BJ (cell line): ENCODE results near the gene PDE8B. TPM values are rescaled to one million over a fixed set of nuclear protein-coding genes. Genes with fewer than 3 reads are reported as not detected.
A peak's percentile ranks its signal among the peaks of the same experiment; 100 is the strongest.

Source experiments
- CTCF ChIA-PET: fragments of 350-600 bp; formaldehyde crosslinking; extraction: SDS; loops from one replicate; lab custom pipeline; 2021; ENCODE audit warnings: antibody characterized with exemption, inconsistent platforms; lab: Yijun Ruan, JAX
- POLR2A ChIA-PET: fragments of 300-600 bp; sonication (Branson Sonifier 250); formaldehyde crosslinking; extraction: SDS; loops from one replicate; lab custom pipeline; 2021; ENCODE audit warnings: antibody characterized with exemption; lab: Charles Lee
- DNase-seq: peaks from one replicate; pipeline ENCODE4 v3.0.0-alpha.2; 2011; ENCODE audit warnings: low read depth
- H3K27me3 ChIP-seq: 2 replicates; pipeline ENCODE4 v1.6.0; 2011; ENCODE audit warnings: low read length; ENCODE audit not compliant: control insufficient read depth, insufficient read depth
- H3K36me3 ChIP-seq: 2 replicates; pipeline ENCODE4 v1.5.1; 2011; ENCODE audit warnings: low read length; ENCODE audit not compliant: control insufficient read depth, insufficient read depth
- H3K4me3 ChIP-seq: 2 replicates; pipeline ENCODE4 v1.5.1; 2011; ENCODE audit warnings: low read depth, mild to moderate bottlenecking, control low read depth, low read length
- CTCF ChIP-seq: IDR thresholded peaks from 2 replicates; pipeline ENCODE4 v1.5.1; 2011; ENCODE audit warnings: low read depth, mild to moderate bottlenecking, control low read depth, inconsistent platforms, low read length, moderate library complexity; ENCODE audit not compliant: insufficient read depth
- polyA plus RNA-seq: library from polyadenylated mRNA; depleted of rRNA; stranded (reverse); fragments of >200 nt; gene quantifications from 2 replicates; pipeline ENCODE4 v1.2.3, GENCODE V29; 2011

PDE8B gene
- polyA plus RNA-seq, 1 experiment = 2.2 TPM

GRCh38 chr5:77398896-77399295 lies 188.4 kb downstream of the PDE8B start:
- no peak for TF ChIP-seq CTCF
- ChIA-PET POLR2A (no interaction called here), CTCF (no interaction called here)
- no peak for DNase-seq
- Histone ChIP-seq H3K27me3 (no peaks in the 10 kb centered on the region), H3K4me3 (no peak overlapping the region), H3K36me3 (no peaks in the 10 kb centered on the region)

- Histone ChIP-seq H3K36me3 (no peaks in the 10 kb centered on the region), H3K4me3 (no peak overlapping the region), H3K27me3 (no peaks in the 10 kb centered on the region)
- no peak for TF ChIP-seq CTCF
- DNase-seq = peak; percentile 72
- POLR2A ChIA-PET = interaction anchor here (0.6 kb wide), 3 partner anchors 23 to 603 kb away, joined by 3 to 5 read pairs (median 5); no protein-coding TSS in a partner anchor
- CTCF ChIA-PET = interaction anchor here (1.2 kb wide), 1 partner anchor 12 kb away, joined by 4 read pairs; no protein-coding TSS in a partner anchor
These were observed 190.2 kb downstream of the PDE8B start for GRCh38 chr5:77400645-77401044.

- DNase-seq = no peak
- peaks cover 2% of the 10 kb centered on the region; the same call in 1 of the 2 replicates for H3K27me3 ChIP-seq
- TF ChIP-seq CTCF = no peak
- ChIA-PET POLR2A (no interaction called here), CTCF (no interaction called here)
- H3K4me3 ChIP-seq = no peak overlapping the region
- H3K36me3 ChIP-seq = no peaks in the 10 kb centered on the region
These were observed 192.3 kb downstream of the PDE8B start for GRCh38 chr5:77402796-77403195.

GRCh38 chr5:77407152-77407551 lies 196.7 kb downstream of the PDE8B start:
- DNase-seq = no peak
- ChIA-PET POLR2A (no interaction called here), CTCF (interaction anchor here (0.6 kb wide), 2 partner anchors 14 to 400 kb away, joined by 3 read pairs; no protein-coding TSS in a partner anchor)
- Histone ChIP-seq H3K27me3 (peaks cover 8% of the 10 kb centered on the region), H3K4me3 (no peak overlapping the region), H3K36me3 (no peaks in the 10 kb centered on the region; the same call in 1 of the 2 replicates)
- no peak for TF ChIP-seq CTCF

GRCh38 chr5:77409870-77410621 lies 199.6 kb downstream of the PDE8B start:
- Histone ChIP-seq H3K36me3 (no peaks in the 10 kb centered on the region; the same call in 1 of the 2 replicates), H3K4me3 (no peak overlapping the region), H3K27me3 (peaks cover 8% of the 10 kb centered on the region)
- CTCF ChIA-PET = interaction anchor here (0.8 to 1.0 kb wide), 2 partner anchors 9 to 277 kb away, joined by 3 to 4 read pairs; no protein-coding TSS in a partner anchor
- no peak for DNase-seq
- no peak for TF ChIP-seq CTCF
- POLR2A ChIA-PET = no interaction called here
